Activated CD4-positive, alpha-beta T cell treated with anti-CD3 and anti-CD28 coated beads for 4 hours (primary cell): ENCODE measurements around the gene AGAP1.

Experiments
- DNase-seq, 2 donors: peaks; one replicate each; pipeline ENCODE4 v3.0.0-alpha.2; 2020

Gene AGAP1

GRCh38 chr2:235492850-235493344 lies 946 bp upstream of the AGAP1 start:
- DNase-seq, result no peak

- no peak for DNase-seq
Observed at GRCh38 chr2:235493402-235493774, 455 bp upstream of the AGAP1 start.

- no peak for DNase-seq
Observed at GRCh38 chr2:235494716-235495372, 1.0 kb downstream of the AGAP1 start.

- DNase-seq, result no peak
Observed at GRCh38 chr2:235495373-235496238, 1.8 kb downstream of the AGAP1 start.

DNA sequence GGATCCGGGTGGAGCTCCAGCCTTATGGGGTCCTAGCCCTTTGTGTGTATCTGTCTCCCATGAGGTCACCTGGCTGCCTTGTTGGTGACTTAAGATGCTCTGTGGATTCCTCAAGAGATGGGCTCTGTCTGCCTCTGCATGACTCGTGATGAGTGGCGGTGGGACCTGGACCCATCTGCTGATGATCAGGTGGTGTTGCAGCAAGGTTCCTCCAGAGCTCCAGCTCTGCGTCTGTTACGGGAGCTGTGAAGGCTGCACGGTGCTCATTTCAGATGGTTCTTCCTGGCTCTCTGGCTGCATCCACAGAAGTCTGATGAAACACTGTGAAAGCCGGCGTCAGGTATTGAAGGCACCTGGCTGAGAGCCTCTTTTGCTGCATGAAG lies 2.4 kb downstream of the AGAP1 start:
- DNase-seq, result no peak

DNA sequence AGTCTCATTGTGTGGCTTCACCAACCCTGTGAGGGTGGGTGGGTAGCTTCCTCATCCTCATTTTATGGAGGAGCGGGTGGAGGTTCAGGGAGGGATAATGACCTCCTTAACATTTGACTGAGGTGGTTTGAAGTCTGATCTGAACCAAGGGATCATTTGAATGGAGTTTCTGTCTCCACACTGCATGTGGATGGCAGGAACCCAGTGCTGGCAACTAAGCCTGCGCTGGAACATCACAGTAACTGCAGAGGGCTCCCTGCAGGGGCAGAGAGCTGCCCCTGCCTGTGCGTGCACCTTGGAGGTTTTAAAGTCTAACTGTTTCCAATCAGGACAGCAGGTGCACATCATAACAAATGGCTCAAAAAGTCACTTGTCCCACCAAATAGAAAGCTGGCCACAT lies 3.3 kb downstream of the AGAP1 start:
- DNase-seq, result no peak

GRCh38 chr2:235498541-235498940 lies 4.7 kb downstream of the AGAP1 start:
- DNase-seq, result no peak

- no peak for DNase-seq
Observed at GRCh38 chr2:235498946-235499812, 5.3 kb downstream of the AGAP1 start.

- DNase-seq, result no peak
Observed at GRCh38 chr2:235500110-235500760, 6.4 kb downstream of the AGAP1 start.

- no peak for DNase-seq
Observed at GRCh38 chr2:235500761-235501672, 7.2 kb downstream of the AGAP1 start.

DNA sequence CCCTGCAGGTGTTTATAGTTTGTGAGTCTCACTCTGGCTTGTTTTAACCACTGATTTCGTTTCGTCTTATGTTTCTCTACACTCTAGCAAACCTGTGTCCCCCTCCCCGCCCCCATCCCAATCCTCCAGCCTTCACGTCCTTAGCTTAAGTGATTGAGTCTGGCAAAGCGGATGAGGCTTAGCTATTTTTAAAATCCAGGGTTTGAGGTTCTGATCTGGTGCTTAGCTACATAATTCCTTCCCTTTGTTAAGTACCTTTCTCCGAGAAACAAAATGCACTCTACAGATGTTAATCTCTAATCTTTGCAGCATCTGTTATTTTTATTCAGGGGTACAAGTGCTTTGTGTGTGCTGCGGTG lies 7.8 kb downstream of the AGAP1 start:
- no peak for DNase-seq

DNA sequence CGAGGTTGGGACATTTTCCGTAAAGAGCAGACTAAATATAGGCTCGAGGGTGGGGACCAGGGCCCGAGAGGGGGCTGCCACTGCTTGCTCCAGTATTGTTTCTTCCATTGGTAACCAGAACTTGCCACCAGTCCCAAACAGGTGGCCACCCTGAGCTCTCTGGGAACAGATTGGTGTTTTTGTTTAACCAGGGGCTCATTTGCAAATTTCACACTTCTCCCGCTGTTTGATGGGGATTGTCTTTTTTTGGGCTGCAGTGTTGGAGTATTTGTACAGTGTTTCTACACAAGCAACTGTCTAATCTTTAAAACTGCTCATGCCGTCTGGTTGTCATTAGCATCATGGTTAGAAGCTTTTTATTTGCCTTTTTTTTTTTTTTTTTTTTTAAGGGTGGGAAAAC lies 8.5 kb downstream of the AGAP1 start:
- DNase-seq, result no peak

DNA sequence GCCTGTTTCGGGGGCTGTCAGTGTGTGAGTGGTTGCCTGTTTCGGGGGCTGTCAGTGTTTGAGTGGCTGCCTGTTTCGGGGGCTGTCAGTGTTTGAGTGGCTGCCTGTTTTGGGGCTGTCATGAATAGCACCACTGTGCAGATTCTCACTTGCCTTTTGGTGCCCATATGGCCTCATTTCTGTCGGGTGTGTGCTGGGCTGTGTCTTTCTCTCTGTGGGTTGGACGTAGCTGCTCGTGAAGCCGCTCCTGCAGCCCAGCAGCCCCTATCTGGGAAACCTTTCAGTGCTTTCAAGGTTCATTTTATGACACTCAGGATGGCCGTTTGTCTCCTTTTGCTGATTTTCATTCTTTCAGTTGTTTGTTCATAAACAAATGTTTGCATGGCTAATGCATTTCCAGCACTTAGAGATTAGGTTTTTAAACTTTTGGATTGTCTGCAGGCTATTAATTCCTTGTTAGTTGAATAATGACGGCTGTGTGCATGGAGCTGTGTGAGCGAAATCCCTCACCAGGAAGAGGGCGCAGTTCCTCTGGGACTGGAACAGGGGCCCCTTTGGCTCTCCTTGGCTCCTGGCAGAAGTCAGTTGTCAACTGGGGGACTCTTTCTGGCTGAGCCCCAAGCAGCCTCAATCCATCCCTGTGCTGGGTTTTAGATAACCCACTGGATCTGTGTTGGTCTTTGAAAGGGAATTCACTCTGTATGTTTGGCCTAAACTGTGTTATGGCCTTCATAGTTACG lies 10.8 kb downstream of the AGAP1 start:
- DNase-seq, result no peak

DNA sequence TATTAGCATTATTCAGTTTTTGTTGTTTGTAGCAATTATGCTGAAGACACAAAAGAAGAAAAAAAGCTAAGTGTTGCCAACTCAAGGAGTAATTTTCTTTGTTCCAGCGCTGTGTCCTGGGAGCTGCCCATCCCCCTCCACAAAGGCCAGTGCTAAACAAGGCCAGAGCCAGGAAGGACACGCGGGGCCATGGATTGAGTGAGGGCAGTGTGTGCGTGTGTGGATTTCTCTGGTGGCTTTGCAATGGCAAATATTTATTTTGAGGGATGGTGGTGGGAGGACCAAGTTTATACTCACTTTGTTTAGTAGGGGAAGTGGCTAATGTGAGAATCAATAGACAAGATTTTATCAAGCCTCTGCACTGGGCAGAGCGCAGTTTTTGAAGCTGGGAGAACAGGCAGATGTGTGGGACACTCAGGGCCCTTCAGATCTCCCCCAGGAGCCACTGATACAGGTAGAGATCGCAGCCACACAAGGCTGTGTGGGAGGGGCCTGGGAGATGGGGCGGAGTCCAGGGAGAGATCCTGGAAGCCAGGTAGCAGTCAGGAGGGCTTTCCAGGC lies 11.4 kb downstream of the AGAP1 start:
- no peak for DNase-seq

DNA sequence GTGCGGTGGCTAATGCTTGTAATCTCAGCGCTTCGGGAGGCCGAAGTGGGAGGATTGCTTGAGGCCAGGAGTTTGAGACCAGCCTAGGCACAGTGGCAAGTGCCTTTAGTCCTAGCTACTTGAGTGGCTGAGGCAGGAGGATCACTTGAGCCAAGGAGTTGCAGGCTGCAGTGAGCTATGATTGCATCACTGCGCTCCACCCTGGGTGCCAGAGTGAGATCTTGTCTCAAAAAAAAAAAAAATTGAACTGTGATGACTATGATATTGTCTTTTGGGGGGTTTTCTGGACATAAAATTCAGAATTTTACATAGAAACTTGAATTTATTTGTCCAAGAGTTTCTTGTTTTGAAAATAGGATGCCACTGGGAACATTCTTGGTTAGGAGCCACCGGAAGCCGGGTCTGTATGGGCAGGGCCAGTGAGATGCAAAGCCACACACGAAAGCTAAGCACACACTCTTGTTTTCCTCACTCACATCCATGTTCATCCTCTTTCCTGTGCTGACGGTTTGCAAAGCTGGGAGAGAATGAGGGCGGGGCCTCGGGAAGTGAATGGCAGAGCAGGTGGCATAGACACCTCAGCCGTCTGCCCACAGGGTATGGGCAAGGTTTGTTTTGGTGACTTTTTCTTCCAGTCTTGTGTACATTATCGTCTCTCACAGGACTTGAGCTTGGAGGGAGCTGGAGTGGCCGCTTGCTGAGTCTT lies 12.6 kb downstream of the AGAP1 start:
- DNase-seq, result no peak

DNA sequence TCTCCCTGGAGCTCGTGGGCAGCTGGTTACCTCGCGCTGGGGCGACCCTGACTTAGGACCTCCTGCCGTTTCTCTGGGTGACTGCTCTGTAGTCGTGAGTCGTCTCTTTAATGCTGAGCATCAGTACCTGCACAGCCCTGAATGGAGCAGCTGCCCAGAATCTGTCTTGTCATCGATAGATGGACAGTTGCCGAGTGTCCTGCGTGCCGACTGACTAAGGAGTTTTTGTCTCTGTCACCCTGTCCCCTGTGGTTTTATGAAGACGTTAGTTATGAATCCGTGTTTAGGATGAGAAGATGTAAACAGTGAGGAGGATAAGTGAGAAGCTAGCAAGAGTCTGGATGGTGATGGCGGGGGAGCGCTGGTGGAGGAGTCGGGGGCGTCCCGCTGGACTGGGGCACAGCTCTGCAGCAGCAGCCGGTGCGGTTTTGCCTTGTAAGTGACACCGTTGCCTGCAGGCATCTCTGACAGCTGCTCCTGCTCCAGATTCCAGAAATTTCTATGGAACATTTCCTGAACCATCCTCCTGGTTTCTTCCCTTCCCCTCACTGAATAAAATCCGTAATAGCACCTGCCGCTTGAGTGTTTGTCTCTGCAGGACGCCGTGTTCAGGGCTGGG lies 13.3 kb downstream of the AGAP1 start:
- no peak for DNase-seq

DNA sequence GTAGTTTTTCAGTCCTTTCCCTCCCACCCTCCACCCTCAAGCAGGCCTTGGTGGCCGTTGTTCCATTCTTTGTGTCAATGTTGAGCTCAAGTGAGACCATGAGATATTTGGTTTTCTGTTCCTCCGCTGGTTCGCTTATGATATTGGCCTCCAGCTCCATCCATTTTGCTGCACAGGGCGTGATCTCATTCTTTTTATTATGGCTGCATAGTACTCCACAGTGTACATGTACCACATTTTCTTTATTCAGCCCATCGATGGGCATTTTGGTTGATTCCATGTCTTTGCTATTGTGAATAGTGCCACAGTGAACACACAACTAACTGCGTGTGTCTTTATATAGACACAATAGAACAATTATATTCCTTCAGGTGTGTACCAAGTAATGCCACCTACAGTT lies 14.1 kb downstream of the AGAP1 start:
- DNase-seq, result no peak

- DNase-seq, result no peak
Observed at GRCh38 chr2:235508371-235509160, 14.7 kb downstream of the AGAP1 start.

DNA sequence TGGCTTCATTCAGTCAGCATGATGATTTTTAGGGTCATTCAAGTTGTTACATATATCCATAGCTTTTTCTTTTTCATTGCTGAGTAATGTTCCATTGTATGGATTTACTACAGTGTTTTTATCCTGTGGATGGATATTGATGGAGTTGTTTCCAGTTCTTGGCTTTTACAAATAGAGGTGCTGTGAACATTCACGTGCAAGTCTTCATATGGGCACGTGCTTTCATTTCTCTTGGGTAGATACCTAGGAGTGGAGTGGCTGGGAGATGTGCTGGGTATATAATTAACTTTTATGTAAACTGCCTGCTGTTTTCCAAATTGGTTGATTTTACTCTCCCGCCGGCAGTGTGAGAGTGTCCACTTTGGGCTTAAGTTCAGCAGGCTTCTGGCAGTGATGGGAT lies 16.5 kb downstream of the AGAP1 start:
- no peak for DNase-seq
